ENCODE results near the gene ARCN1.

ARCN1 gene

DNA sequence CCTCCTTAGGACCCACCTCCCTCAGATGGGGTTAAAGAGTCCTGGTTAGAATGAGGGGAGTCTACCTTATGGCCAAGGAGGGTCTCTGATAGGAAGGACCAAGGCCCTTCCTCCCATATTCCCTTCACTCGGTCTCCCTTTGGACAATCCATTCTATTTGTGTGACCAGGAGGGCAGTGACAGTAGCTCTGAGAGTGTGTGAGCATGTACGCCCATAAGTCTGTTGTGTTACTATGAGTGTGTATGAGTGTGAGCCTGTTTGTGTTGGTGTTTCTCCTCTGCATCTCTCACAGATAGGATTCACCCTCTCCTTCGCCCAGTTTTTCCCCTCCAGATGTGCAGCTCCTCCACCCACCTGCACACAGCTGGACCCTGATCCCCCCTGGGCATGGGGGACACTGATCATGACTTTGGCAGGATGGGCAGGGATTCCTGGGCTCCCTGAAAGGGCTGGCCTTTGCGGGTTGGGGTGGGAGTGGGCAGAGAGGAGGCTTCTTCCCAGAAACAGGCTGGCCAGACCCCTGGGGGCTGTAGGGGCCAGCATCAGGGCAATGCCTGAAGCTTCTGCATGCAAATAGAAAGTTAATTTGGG is 49.7 kb downstream of the ARCN1 start:
- no peak for FAIRE-seq

DNA sequence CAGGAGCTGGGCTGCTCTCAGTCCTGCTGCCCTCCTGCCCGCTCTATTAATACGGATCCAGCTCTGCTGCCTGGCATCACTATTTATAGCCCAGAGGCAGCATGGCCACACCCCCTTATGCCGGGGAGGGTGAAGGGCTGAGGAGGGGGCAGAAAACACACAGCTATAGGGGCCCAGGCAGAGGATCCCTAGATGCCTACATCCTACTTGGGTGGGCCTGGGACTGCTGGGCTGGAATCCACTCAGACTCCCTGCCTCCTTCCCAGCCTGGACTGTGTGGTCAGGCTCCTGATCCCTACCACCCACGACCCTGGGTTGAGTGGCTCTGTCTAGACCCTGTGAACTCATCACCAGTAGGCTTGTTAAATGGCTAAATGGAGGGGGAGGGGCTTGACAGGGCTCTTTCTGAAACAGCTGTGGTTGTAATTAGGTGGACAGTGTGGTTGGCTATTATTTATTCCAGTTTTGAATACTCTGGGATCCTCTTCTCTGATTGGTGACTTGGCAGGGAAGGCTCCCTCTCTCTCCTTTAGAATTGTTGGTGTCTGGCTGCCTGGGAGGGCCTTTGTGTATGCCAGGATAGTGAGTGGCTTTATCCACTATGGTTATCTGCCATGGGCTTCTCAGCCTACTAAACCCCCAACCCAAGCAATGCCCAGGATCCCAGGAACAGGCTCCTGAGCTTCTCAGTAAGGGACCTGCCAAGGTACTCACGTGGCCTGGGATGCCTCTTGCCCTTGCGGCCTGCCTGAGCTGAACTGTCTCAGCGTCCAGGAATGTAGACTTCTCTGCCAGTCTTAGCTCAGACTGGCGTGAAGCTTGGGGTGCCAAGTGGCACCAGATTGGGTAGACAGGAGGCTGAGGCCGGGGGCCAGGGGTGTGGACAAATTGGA is 50.4 kb downstream of the ARCN1 start:
- no peak for FAIRE-seq

- FAIRE-seq = no peak
Observed at GRCh38 chr11:118623269-118623655, 51.1 kb downstream of the ARCN1 start.

- FAIRE-seq = no peak
Observed at GRCh38 chr11:118625036-118625690, 53.0 kb downstream of the ARCN1 start.

GRCh38 chr11:118625976-118626375 is 53.8 kb downstream of the ARCN1 start:
- FAIRE-seq = no peak

DNA sequence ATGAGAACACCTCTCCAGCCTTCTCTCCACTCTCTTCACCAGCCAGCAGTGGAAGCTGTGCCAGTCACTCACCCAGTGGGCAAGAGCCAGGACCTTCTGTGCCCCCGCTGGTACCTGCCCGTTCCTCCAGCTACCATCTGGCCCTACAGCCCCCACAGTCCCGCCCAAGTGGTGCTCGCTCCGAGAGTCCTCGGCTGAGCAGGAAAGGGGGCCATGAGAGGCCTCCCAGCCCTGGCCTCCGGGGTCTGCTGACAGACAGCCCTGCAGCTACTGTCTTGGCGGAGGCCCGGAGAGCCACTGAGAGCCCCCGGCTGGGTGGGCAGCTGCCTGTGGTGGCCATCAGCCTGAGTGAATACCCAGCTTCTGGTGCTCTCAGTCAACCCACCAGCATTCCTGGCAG is 55.4 kb downstream of the ARCN1 start:
- FAIRE-seq = no peak

GRCh38 chr11:118628031-118628430 is 55.8 kb downstream of the ARCN1 start:
- no peak for FAIRE-seq

- no peak for FAIRE-seq
Observed at GRCh38 chr11:118628432-118628831, 56.2 kb downstream of the ARCN1 start.

- FAIRE-seq = no peak
Observed at GRCh38 chr11:118628861-118629549, 56.8 kb downstream of the ARCN1 start.

DNA sequence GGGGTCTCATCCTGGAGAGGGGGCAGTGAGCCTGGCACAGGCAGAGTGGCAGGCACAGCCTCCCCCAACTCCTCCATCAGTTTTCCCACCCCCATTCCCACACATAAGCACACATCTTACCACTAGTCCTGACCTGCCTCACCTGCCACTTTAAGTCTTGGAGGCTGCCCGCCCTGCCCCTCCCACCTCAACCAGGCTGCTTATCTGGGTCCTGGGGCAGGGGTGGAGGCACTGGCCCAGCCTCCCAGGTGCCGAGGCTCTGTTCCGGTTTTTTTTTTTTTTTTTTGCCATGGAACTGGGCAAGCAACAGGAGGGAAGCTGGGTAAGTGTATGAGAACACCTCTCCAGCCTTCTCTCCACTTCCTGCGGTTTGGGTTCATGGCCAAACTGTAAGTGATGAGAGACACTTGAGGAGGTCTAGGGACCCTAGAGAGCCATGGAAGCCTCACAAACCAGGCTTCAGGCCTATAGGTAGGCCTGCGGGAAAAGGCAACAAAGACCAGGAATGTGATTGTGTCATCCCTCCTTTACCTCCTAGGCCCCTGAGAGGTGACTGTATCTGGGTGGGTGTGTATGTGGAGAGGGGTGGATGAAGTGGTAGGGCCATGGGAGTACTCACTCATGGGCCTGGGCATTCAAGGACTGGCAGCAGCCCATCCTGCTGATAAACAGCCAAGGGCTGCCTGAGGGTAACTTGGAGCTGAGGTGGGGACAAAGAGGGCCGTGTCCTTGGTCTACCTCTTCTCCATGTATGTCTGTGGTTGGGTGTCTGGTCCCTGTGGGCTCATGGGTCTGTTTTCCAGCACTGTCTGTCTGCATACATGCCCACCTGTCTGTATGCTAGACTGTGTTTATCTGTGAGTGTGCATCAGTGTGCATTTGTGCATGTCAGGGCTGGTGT is 57.8 kb downstream of the ARCN1 start:
- no peak for FAIRE-seq

DNA sequence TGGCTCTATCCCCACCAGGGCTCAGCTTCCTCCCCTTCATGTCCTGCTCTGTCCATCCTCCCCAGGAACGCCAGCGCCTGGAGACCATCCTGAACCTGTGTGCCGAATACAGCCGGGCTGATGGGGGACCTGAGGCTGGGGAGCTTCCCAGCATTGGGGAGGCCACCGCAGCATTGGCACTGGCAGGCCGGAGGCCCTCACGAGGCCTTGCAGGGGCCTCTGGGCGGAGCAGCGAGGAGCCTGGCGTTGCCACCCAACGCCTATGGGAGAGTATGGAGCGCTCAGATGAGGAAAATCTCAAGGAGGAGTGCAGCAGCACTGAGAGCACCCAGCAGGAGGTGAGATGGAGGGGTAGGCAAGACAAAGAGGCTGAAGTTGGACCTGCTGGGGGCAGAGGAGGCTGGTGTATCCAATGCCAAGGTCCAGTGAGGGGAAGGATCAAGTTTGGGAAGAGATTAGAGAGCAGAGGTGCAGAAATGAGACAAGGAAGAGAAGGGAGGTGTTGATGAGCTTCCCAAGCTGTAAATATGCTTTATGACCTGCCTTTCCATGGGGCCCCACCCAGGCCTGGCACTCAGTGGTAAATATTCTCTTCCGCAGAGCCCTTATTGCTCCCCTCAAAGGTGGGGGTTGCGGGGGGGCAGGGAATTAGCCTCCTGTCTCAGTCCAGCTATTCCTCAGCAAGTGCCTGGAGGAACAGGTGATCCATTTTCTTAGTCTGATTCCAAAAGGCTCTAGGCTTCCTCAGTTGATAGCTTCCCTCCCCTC is 59.1 kb downstream of the ARCN1 start:
- FAIRE-seq = no peak

DNA sequence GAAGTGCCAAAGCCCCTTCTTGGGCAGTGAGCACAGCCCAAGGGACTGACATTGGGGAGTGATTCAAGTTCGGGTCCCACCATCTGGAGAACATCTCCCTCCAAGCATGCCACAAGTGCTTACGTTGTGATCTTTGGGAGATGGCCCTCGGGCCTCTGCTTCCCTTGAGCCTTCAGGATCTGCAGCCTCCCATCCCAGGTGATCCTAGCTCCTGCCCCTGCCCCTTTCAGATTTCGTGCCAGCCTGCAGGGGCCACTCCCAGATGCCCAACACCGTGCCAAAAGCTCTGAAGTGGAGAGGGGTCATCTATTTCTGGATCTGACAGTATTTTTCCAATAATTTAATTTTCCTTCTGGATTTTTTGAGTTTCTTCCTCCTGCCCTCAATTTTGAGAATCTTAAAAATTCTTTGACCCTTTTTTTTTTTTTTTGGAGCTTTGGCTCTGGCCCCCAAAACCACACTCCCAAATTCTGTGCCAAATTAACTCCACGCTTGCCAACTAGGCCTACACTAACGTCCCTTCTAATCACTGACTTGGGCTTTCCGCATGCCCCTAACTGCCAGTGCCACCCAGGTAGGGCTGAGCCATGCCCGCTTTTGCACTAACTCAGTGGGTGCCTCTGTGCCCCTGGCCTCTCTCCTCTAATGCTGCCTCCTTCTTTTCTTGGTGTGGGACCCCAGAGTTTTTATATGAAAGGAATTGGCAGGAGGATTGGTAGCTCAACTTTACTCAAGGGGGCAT is 60.5 kb downstream of the ARCN1 start:
- FAIRE-seq = no peak

GRCh38 chr11:118633319-118633690 is 61.1 kb downstream of the ARCN1 start:
- FAIRE-seq = no peak

DNA sequence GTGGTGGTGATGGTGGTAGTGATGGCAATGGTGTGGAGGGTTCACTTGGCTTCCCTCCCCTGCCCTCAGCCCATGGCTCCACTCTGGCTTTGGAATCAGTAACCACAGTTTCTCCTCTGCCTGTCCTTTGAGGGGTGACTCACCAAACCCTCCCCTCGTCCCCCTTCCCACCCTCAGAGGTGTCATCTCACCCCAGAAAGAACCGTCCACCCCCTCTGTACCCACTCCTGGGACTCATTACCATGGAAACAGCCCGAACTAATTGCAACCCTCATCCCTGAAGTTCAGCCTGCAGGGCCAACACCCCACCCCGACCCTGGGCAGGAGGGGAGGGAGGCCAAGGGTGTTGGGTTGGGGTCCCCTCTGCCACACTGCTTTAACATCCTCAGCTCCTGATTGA is 61.8 kb downstream of the ARCN1 start:
- no peak for FAIRE-seq

- FAIRE-seq = no peak
Observed at GRCh38 chr11:118634431-118635236, 62.4 kb downstream of the ARCN1 start.

DNA sequence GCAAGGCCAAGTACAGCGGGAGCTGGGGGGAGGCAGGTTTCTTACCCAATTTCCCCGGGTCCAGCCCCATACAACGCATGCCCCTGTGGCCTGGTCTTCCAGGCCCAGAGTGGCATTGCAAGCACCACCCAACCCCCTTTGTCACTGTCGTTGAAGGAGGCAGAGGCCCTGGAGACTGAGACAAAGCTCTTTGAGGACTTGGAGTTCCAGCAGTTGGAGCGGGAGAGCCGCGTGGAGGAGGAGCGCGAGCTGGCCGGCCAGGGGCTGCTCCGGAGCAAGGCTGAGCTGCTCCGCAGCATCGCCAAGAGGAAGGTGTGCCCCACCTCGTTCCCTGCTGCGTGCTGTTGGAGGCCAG is 63.0 kb downstream of the ARCN1 start:
- FAIRE-seq = no peak

- FAIRE-seq = no peak
Observed at GRCh38 chr11:118635642-118636041, 63.4 kb downstream of the ARCN1 start.

DNA sequence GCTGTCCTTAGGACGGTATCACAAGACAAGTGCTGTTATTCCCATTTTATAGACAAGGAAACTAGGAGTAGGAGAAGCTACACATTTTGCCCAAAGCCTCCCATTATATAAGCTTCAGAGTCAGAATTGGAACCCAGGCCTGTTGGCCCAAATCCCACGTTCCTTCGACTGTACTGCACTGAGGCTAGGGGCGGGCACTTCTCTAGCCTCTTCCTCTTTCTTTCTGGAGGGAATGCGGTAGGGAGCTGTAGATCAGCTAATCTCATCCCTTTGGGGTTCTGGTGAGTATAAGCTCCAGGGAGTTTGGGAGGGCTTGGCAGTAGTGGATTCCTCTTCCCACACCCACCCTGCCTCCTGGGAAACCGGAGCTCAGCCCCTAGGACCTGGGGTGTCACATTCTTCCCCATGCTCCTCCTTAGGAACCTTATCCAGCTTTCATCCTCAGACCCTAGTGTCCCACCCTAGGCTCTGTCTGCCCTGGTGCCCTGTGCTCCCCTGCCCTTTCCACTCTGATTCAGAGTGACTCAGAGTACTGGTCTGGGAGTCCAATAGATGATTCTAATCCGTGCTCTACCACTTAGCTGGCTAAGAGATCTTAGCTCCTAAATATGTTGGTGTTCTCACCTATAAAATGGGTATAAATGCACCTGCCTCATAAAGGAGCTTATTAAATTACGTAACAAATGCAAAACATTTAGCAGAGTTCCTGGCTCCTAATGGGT is 64.5 kb downstream of the ARCN1 start:
- no peak for FAIRE-seq

DNA sequence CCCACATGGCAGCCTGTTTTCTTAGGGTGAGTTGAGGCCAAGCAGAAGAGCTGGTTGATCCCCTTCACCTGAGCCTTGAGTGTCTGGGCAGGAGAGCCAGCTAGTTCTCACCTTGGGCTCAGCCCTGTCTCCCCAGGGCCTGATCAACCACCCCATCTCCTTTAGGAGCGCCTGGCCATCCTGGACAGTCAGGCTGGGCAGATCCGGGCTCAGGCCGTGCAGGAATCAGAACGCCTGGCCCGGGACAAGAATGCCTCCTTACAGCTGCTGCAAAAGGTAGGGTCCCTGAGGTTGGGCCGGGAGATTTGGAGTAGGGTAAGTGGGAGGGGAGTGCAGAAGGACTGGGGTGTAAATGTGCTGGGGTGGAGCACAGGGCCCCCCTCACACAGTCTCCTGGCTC is 66.5 kb downstream of the ARCN1 start:
- no peak for FAIRE-seq

Data from islet of Langerhans (tissue), 1 donor.